ENCODE results near the gene NOL9.
"Not testable (repeated sequence)": the region's sequence is repeated elsewhere in the genome, so short reads cannot be mapped to it uniquely, and the experiment has no call there.

Gene NOL9

DNA sequence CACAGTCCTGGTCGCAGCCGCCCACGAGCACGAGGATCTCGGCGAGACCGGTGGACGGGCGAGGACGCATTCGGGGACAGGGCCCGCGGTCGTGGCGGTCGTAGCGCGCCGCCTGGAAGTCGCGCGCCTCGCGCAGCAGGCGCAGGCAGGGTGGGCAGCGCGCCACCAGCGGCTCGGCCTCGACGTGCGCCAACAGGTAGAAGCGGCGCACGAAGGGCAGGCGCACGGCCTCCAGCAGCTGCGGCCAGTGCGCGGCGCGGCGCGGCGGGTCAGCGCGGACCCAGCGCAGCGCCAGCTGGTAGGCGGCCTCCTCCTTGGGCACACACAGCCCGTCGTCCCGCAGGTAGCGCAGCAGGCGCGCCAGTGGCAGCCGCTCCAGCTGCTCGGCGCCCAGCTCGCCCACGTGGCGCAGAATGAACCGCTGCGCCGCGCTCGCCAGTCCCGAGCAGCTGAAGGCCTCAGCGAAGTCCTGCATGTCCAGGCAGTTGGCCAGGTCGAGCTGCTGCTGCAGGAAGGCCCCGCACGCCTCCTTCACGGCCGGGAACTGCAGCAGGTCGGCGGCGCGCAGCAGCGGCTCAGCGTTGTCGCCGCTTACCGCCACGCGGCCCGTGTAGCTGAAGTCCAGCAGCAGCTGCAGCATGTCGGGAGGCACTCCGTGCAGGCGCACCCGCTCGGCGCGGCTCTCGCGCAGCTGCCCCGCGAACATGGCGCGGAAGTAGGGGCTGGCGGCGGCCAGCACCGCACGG, 47.8 kb upstream of the NOL9 start:
- Histone ChIP-seq H3K9me3 (ENCODE audit: insufficient read depth, low read length) (no peaks in the 10 kb centered on the region), H3K27me3 (ENCODE audit: low read depth, low read length) (no peaks in the 10 kb centered on the region), H3K4me1 (ENCODE audit: low read length) (peaks cover 25% of the 10 kb centered on the region), H3K27ac (ENCODE audit: low read length) (peak overlapping the region; percentile 61), H4K20me1 (ENCODE audit: insufficient read depth, low read length) (peaks cover 24% of the 10 kb centered on the region), H3K4me2 (ENCODE audit: low read length) (peak overlapping the region; percentile 99), H2AFZ (ENCODE audit: low read depth, low read length) (peak overlapping the region; percentile 25; the same call in 1 of the 2 replicates), H3K4me3 (ENCODE audit: low read length) (peak overlapping the region; percentile 90), H3K79me2 (ENCODE audit: low read length) (peaks cover 51% of the 10 kb centered on the region), H3K9ac (ENCODE audit: low read length) (peak overlapping the region; percentile 73), H3K36me3 (replicated peaks; ENCODE audit: low read depth, low read length) (peaks cover 15% of the 10 kb centered on the region)
- TF ChIP-seq EZH2phosphoT487 (IDR thresholded peaks at IDR 0.05; ENCODE audit: low read depth): no peak
- no peak for TF ChIP-seq CTCF (IDR thresholded peaks at IDR 0.05; ENCODE audit: low read depth, low read length)

DNA sequence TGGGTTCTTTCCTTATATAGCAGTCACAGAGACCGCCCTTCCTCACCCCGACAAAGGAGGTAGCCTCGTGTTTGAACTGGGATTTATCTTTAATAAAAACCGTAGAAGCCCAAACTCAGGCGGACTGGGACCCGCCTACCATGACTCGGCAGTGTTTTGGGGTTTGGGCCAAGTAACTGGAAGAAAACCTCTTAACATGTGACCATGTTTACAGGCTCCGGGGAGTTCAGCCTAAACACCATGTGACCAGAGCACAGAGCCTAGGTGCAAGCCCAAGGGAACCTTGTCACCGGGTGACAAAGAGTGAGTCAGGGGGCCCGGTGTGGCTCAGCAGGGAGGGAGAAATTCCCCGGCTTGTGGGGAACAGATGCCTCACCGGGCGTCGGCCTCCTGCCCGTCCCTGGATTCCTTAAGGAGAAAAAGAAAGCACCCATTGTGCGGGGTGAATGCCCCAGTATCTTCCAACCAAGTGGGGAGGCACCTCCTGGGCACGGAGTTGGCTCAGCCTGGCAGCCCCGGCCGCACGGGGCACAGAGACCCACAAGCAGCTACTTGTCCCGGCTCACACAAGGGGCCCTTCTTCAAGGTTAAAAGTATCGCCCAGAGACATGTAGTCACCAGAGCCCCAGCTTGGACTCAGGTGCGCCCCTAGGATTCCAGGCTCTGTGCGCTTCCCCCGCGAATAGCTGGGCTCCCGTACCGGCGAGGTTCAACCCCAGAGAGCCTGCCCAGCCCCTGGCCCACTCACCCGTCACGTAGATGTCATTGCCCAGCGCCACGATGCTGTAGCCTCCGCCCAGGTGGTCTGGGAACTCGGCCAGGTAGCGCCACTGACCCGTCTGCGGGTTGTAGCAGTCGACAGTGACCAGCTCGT, 47.0 kb upstream of the NOL9 start:
- TF ChIP-seq EZH2phosphoT487 (IDR thresholded peaks at IDR 0.05; ENCODE audit: low read depth): no peak
- TF ChIP-seq CTCF (IDR thresholded peaks at IDR 0.05; ENCODE audit: low read depth, low read length): no peak
- H3K4me2 ChIP-seq (ENCODE audit: low read length): peak overlapping the region; percentile 99
- H3K27ac ChIP-seq (ENCODE audit: low read length): peak overlapping the region; percentile 61
- H3K79me2 ChIP-seq (ENCODE audit: low read length): peaks cover 59% of the 10 kb centered on the region
- H3K9me3 ChIP-seq (ENCODE audit: insufficient read depth, low read length): no peaks in the 10 kb centered on the region
- no peaks in the 10 kb centered on the region for H3K27me3 ChIP-seq (ENCODE audit: low read depth, low read length)
- H3K4me3 ChIP-seq (ENCODE audit: low read length): peak overlapping the region; percentile 90
- peak overlapping the region; percentile 73 for H3K9ac ChIP-seq (ENCODE audit: low read length)
- peaks cover 30% of the 10 kb centered on the region for H4K20me1 ChIP-seq (ENCODE audit: insufficient read depth, low read length)
- peaks cover 25% of the 10 kb centered on the region for H3K4me1 ChIP-seq (ENCODE audit: low read length)
- no peak overlapping the region for H2AFZ ChIP-seq (ENCODE audit: low read depth, low read length)
- peaks cover 17% of the 10 kb centered on the region for H3K36me3 ChIP-seq (replicated peaks; ENCODE audit: low read depth, low read length)

GRCh38 chr1:6600410-6601048, 46.2 kb upstream of the NOL9 start:
- H3K9ac ChIP-seq (ENCODE audit: low read length): peak overlapping the region; percentile 73
- H3K36me3 ChIP-seq (replicated peaks; ENCODE audit: low read depth, low read length): peaks cover 17% of the 10 kb centered on the region
- H3K27ac ChIP-seq (ENCODE audit: low read length): peak overlapping the region; percentile 61
- H3K27me3 ChIP-seq (ENCODE audit: low read depth, low read length): no peaks in the 10 kb centered on the region
- TF ChIP-seq CTCF (IDR thresholded peaks at IDR 0.05; ENCODE audit: low read depth, low read length) (no peak), EZH2phosphoT487 (IDR thresholded peaks at IDR 0.05; ENCODE audit: low read depth) (no peak)
- peaks cover 64% of the 10 kb centered on the region for H3K79me2 ChIP-seq (ENCODE audit: low read length)
- H3K4me2 ChIP-seq (ENCODE audit: low read length): peak overlapping the region; percentile 99
- H4K20me1 ChIP-seq (ENCODE audit: insufficient read depth, low read length): peaks cover 30% of the 10 kb centered on the region
- peaks cover 25% of the 10 kb centered on the region for H3K4me1 ChIP-seq (ENCODE audit: low read length)
- H2AFZ ChIP-seq (ENCODE audit: low read depth, low read length): no peak overlapping the region
- peak overlapping the region; percentile 90 for H3K4me3 ChIP-seq (ENCODE audit: low read length)
- no peaks in the 10 kb centered on the region for H3K9me3 ChIP-seq (ENCODE audit: insufficient read depth, low read length)

- H3K36me3 ChIP-seq (replicated peaks; ENCODE audit: low read depth, low read length): peaks cover 17% of the 10 kb centered on the region
- not testable (repeated sequence) for H3K9me3 ChIP-seq (ENCODE audit: insufficient read depth, low read length); H2AFZ ChIP-seq (ENCODE audit: low read depth, low read length); H3K27me3 ChIP-seq (ENCODE audit: low read depth, low read length); H3K27ac ChIP-seq (ENCODE audit: low read length)
- peaks cover 64% of the 10 kb centered on the region for H3K79me2 ChIP-seq (ENCODE audit: low read length)
- peaks cover 30% of the 10 kb centered on the region for H4K20me1 ChIP-seq (ENCODE audit: insufficient read depth, low read length)
- peak overlapping the region; percentile 99 for H3K4me2 ChIP-seq (ENCODE audit: low read length)
- H3K9ac ChIP-seq (ENCODE audit: low read length): peak overlapping the region; percentile 73
- peaks cover 25% of the 10 kb centered on the region for H3K4me1 ChIP-seq (ENCODE audit: low read length)
- peak overlapping the region; percentile 90 for H3K4me3 ChIP-seq (ENCODE audit: low read length)
These were observed 45.7 kb upstream of the NOL9 start for GRCh38 chr1:6599991-6600390.
